Hematopoietic multipotent progenitor cell treated with erythropoietin and hydrocortisone succinate and interleukin-3 and kit ligand, for 4 days (in vitro differentiated cells): ENCODE measurements around the gene AUTS2.
A peak's percentile ranks its signal among the peaks of the same experiment; 100 is the strongest.

Experiments
- DNase-seq: peaks from one replicate; pipeline ENCODE4 v3.0.0-alpha.2; 2015

The AUTS2 gene

GRCh38 chr7:69799048-69799697 is 200.9 kb downstream of the AUTS2 start:
- no peak for DNase-seq

- no peak for DNase-seq
Measured at GRCh38 chr7:69799990-69800389, 201.7 kb downstream of the AUTS2 start.

- peak; percentile 69 for DNase-seq
Measured at GRCh38 chr7:69800495-69800894, 202.2 kb downstream of the AUTS2 start.

- DNase-seq = peak; percentile 53
Measured at GRCh38 chr7:69801729-69802682, 203.7 kb downstream of the AUTS2 start.

GRCh38 chr7:69803699-69804516 is 205.6 kb downstream of the AUTS2 start:
- DNase-seq = no peak

- DNase-seq = no peak
Measured at GRCh38 chr7:69804962-69805361, 206.7 kb downstream of the AUTS2 start.

GRCh38 chr7:69808391-69808790 is 210.1 kb downstream of the AUTS2 start:
- DNase-seq = no peak

GRCh38 chr7:69811476-69812308 is 213.4 kb downstream of the AUTS2 start:
- DNase-seq = no peak

- no peak for DNase-seq
Measured at GRCh38 chr7:69812756-69813155, 214.5 kb downstream of the AUTS2 start.

GRCh38 chr7:69813637-69814240 is 215.5 kb downstream of the AUTS2 start:
- DNase-seq = no peak

GRCh38 chr7:69814421-69814962 is 216.2 kb downstream of the AUTS2 start:
- DNase-seq = peak; percentile 38

GRCh38 chr7:69816501-69816900 is 218.2 kb downstream of the AUTS2 start:
- no peak for DNase-seq

GRCh38 chr7:69817121-69817520 is 218.8 kb downstream of the AUTS2 start:
- no peak for DNase-seq

- no peak for DNase-seq
Measured at GRCh38 chr7:69817841-69818635, 219.8 kb downstream of the AUTS2 start.

- DNase-seq = no peak
Measured at GRCh38 chr7:69818636-69819332, 220.5 kb downstream of the AUTS2 start.

GRCh38 chr7:69819333-69819705 is 221.0 kb downstream of the AUTS2 start:
- no peak for DNase-seq

GRCh38 chr7:69820479-69821192 is 222.4 kb downstream of the AUTS2 start:
- no peak for DNase-seq

- DNase-seq = no peak
Measured at GRCh38 chr7:69822386-69822785, 224.1 kb downstream of the AUTS2 start.

- no peak for DNase-seq
Measured at GRCh38 chr7:69823151-69823744, 225.0 kb downstream of the AUTS2 start.
